GM12878 (cell line): ENCODE results near the gene TULP4. TPM values are rescaled to one million over a fixed set of nuclear protein-coding genes. Genes with fewer than 3 reads are reported as not detected.

Source experiments
- ATAC-seq: fragments of 200-7000 bp; cut with Tn5 transposase; 3 replicates; pipeline ENCODE4 v1.9.1; 2020; ENCODE audit warnings: mild to moderate bottlenecking, moderate library complexity
- BruUV-seq: library from RNA; stranded (reverse); fragments of 400-500 nt; replicated peaks from 2 replicates; lab custom pipeline; 2021; lab: Mats Ljungman, UMichigan
- CTCF ChIA-PET: fragments of 300-600 bp; sonication (Branson Sonifier 250); formaldehyde crosslinking; extraction: SDS; loops from one replicate; lab custom pipeline; 2021; ENCODE audit warnings: inconsistent platforms; lab: Yijun Ruan, JAX
- POLR2A ChIA-PET: fragments of 350-600 bp; formaldehyde crosslinking; extraction: SDS; loops from one replicate; lab custom pipeline; 2021; ENCODE audit warnings: inconsistent platforms; lab: Charles Lee
- RAD21 ChIA-PET: fragments of 300-600 bp; sonication (Branson Sonifier 250); formaldehyde crosslinking; loops from one replicate; lab custom pipeline; 2023; ENCODE audit warnings: antibody characterized with exemption; ENCODE audit not compliant: unreplicated experiment; lab: Charles Lee
- SMC1A ChIA-PET: fragments of 300-600 bp; sonication (Branson Sonifier 250); formaldehyde crosslinking; loops from one replicate; lab custom pipeline; 2023; ENCODE audit not compliant: unreplicated experiment, uncharacterized antibody; lab: Charles Lee
- DNase-seq: peaks from one replicate; pipeline ENCODE4 v3.0.0-alpha.2; 2011; ENCODE audit warnings: low read depth, low spot score
- FAIRE-seq: peaks from 3 replicates; lab custom pipeline; 2011; peaks lifted over from hg19 to GRCh38; lab: Jason Lieb, UNC
- H2AFZ ChIP-seq: 2 replicates; pipeline ENCODE4 v1.6.0; 2011; ENCODE audit warnings: low read depth, low read length, control low read depth; ENCODE audit not compliant: control insufficient read depth
- H3K27ac ChIP-seq: 2 replicates; pipeline ENCODE4 v1.5.1; 2011; ENCODE audit warnings: control low read depth; ENCODE audit not compliant: control insufficient read depth, insufficient read depth
- H3K27me3 ChIP-seq, 2 experiments: replicated peaks in 1 of 2; 2 replicates each; pipeline versions ENCODE4 v1.6.0 to v1.6.1; 2011; ENCODE audit warnings: low read length in 1 of 2; ENCODE audit not compliant: control insufficient read depth in 2 of 2, insufficient read depth in 2 of 2
- H3K36me3 ChIP-seq, 2 experiments: 2 replicates each; pipeline ENCODE4 v1.5.1; 2011; ENCODE audit warnings: low read length in 1 of 2; ENCODE audit not compliant: control insufficient read depth in 2 of 2, insufficient read depth in 2 of 2
- H3K4me1 ChIP-seq: 2 replicates; pipeline ENCODE4 v1.6.1; 2011; ENCODE audit warnings: mild to moderate bottlenecking, low read length, moderate library complexity, mixed read lengths; ENCODE audit not compliant: control insufficient read depth, insufficient read depth
- H3K4me2 ChIP-seq: 2 replicates; pipeline ENCODE4 v1.6.0; 2011; ENCODE audit warnings: control low read depth; ENCODE audit not compliant: control insufficient read depth, insufficient read depth
- H3K4me3 ChIP-seq: fragments of 200-600 bp; sonication (generic); 2 replicates; pipeline ENCODE4 v1.5.1; 2016
- H3K79me2 ChIP-seq: 2 replicates; pipeline ENCODE4 v1.6.0; 2011; ENCODE audit warnings: low read length; ENCODE audit not compliant: control insufficient read depth, insufficient read depth
- H3K9ac ChIP-seq: 2 replicates; pipeline ENCODE4 v1.8.0; 2011; ENCODE audit warnings: low read length, control low read depth, mixed read lengths; ENCODE audit not compliant: control insufficient read depth, insufficient read depth
- H3K9me3 ChIP-seq: replicated peaks from 3 replicates; pipeline ENCODE4 v1.5.1; 2011; ENCODE audit warnings: mild to moderate bottlenecking, low read length; ENCODE audit not compliant: control insufficient read depth, insufficient read depth
- H4K20me1 ChIP-seq: 2 replicates; pipeline ENCODE4 v1.6.0; 2011; ENCODE audit not compliant: control insufficient read depth, insufficient read depth
- CBFB ChIP-seq: IDR thresholded peaks from 2 replicates; pipeline ENCODE4 v1.6.1; 2016; ENCODE audit warnings: antibody characterized with exemption, low read depth
- LARP7 ChIP-seq: fragments of 450-650 bp; IDR thresholded peaks from 2 replicates; pipeline ENCODE4 v1.6.1; 2017; ENCODE audit warnings: mild to moderate bottlenecking
- NR2F1 ChIP-seq: fragments of 450-650 bp; conservative IDR thresholded peaks from 2 replicates; pipeline ENCODE4 v1.6.1; 2017; ENCODE audit warnings: mild to moderate bottlenecking
- POLR2A ChIP-seq: IDR thresholded peaks from 2 replicates; pipeline ENCODE4 v1.6.1; 2011; ENCODE audit warnings: low read depth, mild to moderate bottlenecking, low read length
- SMC3 ChIP-seq: IDR thresholded peaks from 2 replicates; pipeline ENCODE4 v1.6.1; 2011; ENCODE audit warnings: low read length, improper control_type of control experiment, borderline replicate concordance
- SP1 ChIP-seq: IDR thresholded peaks from one replicate; pipeline ENCODE4 v1.6.1; 2011; ENCODE audit warnings: low read depth, low read length
- SPI1 ChIP-seq: IDR thresholded peaks from 2 replicates; pipeline ENCODE4 v1.6.1; 2011; ENCODE audit warnings: low read depth, mild to moderate bottlenecking, low read length, moderate library complexity, borderline replicate concordance; ENCODE audit not compliant: insufficient read depth
- TBL1XR1 ChIP-seq: IDR thresholded peaks from 2 replicates; pipeline ENCODE4 v1.6.1; 2012; ENCODE audit warnings: low read depth, low read length, improper control_type of control experiment
- TCF3 ChIP-seq: IDR thresholded peaks from 2 replicates; pipeline ENCODE4 v1.6.1; 2012; ENCODE audit warnings: low read depth, mild to moderate bottlenecking, low read length, borderline replicate concordance; ENCODE audit not compliant: insufficient read depth
- ZSCAN29 ChIP-seq: fragments of 450-650 bp; IDR thresholded peaks from 2 replicates; pipeline ENCODE4 v1.6.1; 2017; ENCODE audit warnings: mild to moderate bottlenecking, moderate library complexity
- WGBS: methylation state at CpG from one replicate; pipeline ENCODE4 v1.1.6; 2016; ENCODE audit warnings: low lambda C conversion rate; ENCODE audit not compliant: insufficient replicate concordance, insufficient coverage; ENCODE audit errors: missing lambda C conversion rate; 5-methylcytosine and 5-hydroxymethylcytosine counted together
- in situ Hi-C: fragments of 300-500 bp; cut with MboI; formaldehyde crosslinking; loops from 9 replicates; pipeline ENCODE4 v1.14.3; 2018; ENCODE audit warnings: mixed read lengths
- intact Hi-C: fragments of 100-400 bp; cut with micrococcal nuclease; formaldehyde crosslinking; loops from one replicate; pipeline ENCODE4 v1.14.2; 2022; ENCODE audit not compliant: unreplicated experiment
- polyA plus RNA-seq, 11 experiments: library from polyadenylated mRNA; depleted of rRNA in 4 of 11; unstranded in 6 of 11; stranded (reverse) in 5 of 11; fragments of >200 nt; fragmentation: Nextera tagmentation in 4 of 11; fragmentation: Illumina TruSeq in 1 of 11; extraction: Ambion mirVana in 4 of 11; extraction: Trizol in 1 of 11; gene quantifications; 1 replicate in 1 of 11; 2 replicates in 10 of 11; pipeline versions ENCODE4 v1.2.1 to v1.2.3, GENCODE V29; 2011 to 2016; ENCODE audit warnings: inconsistent platforms in 2 of 11, missing spikeins in 2 of 11, low read depth in 1 of 11
- total RNA-seq, 4 experiments: library from RNA; depleted of rRNA in 3 of 4; stranded (reverse); fragments of >200 nt in 3 of 4; fragmentation: Illumina TruSeq in 1 of 4; extraction: Trizol in 1 of 4; gene quantifications; 2 replicates each; pipeline versions ENCODE4 v1.2.1 to v1.2.3, GENCODE V29; 2013 to 2021
- TF ChIP-seq, protein P1 (sequence below): IDR thresholded peaks from 2 replicates; pipeline ENCODE4 v1.6.1; 2012; ENCODE audit warnings: low read depth, low read length, improper control_type of control experiment
- TF ChIP-seq, protein P2 (sequence below): fragments of 450-650 bp; IDR thresholded peaks from 2 replicates; pipeline ENCODE4 v1.6.1; 2017; ENCODE audit warnings: mild to moderate bottlenecking, moderate library complexity

TULP4 gene
- total and polyA plus RNA-seq, 10 of the 15 experiments (the other 5 are each of a cell fraction or from before 2014, with no cell fraction given): 0.73 to 31.8 (median 14.0) TPM

DNA sequence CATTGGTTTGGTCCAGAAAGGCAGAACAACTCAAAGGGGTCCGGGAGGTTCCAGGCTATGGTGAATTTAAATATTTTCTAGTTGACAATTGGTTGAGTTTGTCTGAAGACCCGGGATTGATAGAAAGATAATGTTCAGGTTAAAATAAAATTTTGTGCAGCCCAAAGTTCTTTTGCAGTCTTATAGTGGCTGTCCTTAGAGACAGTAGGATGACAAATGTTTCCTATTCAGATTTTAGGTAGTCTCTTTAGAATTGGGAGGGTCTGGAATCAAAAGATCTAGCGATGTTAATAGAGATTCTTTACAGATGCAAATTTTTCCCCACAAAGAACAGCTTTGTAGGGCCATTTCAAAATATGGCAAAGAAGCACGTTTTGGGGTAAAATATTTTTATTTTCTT, 109.1 kb downstream of the TULP4 start:
- SMC1A ChIA-PET: no interaction called here
- no peak overlapping the region for H2AFZ ChIP-seq
- BruUV-seq: no TSS peak
- no peaks in the 10 kb centered on the region for H3K27me3 ChIP-seq
- in situ Hi-C loops: no loop called here
- no peaks in the 10 kb centered on the region for H4K20me1 ChIP-seq
- FAIRE-seq (no peak), ATAC-seq (no peak), DNase-seq (no peak)
- intact Hi-C loops: no loop called here
- no peak overlapping the region for H3K9ac ChIP-seq
- H3K27ac ChIP-seq: no peak overlapping the region
- CTCF ChIA-PET: no interaction called here
- no peaks in the 10 kb centered on the region; a peak in 1 of 4 replicates for H3K36me3 ChIP-seq
- H3K9me3 ChIP-seq: no peaks in the 10 kb centered on the region; the same call in 1 of the 3 replicates
- RAD21 ChIA-PET: no interaction called here
- POLR2A ChIA-PET: no interaction called here
- no peak overlapping the region for H3K4me3 ChIP-seq
- no peaks in the 10 kb centered on the region for H3K4me1 ChIP-seq
- TF ChIP-seq SP1 (no peak), CBFB (no peak), ZSCAN29 (no peak), LARP7 (no peak), TBL1XR1 (no peak), TCF3 (no peak)
- TF ChIP-seq, all 136 proteins: peak for 0
- no peak overlapping the region for H3K4me2 ChIP-seq
- whole genome bisulfite sequencing: 100% methylated on average over 4 of the region's 4 CpGs
- H3K79me2 ChIP-seq: no peaks in the 10 kb centered on the region

DNA sequence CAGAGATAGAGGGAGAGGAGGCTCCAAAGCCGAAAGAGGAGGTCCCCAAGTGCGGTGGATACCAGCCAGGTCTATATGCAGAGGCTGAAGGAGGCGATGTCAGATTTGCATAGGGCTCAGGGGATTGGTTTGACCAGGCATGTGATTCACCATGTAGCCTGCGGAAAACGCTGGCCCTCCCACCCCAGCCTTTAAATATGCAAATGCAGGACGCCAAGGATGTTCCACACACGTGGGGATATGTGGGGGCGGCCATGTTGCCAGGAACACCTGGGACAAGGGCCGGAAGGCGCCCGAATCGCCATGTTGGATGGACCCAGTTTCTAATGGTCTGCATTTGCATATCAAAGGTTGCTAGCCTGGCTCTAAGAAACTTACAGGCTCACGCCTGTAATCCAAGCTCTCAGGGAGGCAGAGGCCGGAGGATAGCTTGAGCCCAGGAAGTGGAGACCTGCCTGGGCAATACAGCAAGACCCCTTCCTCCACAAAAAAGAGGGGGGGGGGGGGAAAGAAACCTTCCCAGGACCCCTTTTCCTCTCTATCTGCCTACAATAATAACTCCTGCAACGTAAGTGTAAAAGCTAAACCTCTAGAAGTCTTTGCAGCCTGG, 110.5 kb downstream of the TULP4 start:
- WGBS: 87% methylated on average over 14 of the region's 15 CpGs
- intact Hi-C loops (no loop called here), in situ Hi-C loops (no loop called here)
- no peak for FAIRE-seq
- Histone ChIP-seq H3K27ac (no peak overlapping the region), H3K4me1 (no peaks in the 10 kb centered on the region), H3K79me2 (no peaks in the 10 kb centered on the region), H3K27me3 (no peaks in the 10 kb centered on the region), H3K36me3 (no peaks in the 10 kb centered on the region), H4K20me1 (no peaks in the 10 kb centered on the region), H3K4me2 (no peak overlapping the region), H3K4me3 (no peak overlapping the region), H2AFZ (no peak overlapping the region), H3K9me3 (no peaks in the 10 kb centered on the region; the same call in 1 of the 3 replicates), H3K9ac (no peak overlapping the region)
- no peak for DNase-seq
- ChIA-PET POLR2A (interaction anchor here (0.6 kb wide), 1 partner anchor 55 kb away, joined by 4 read pairs; no protein-coding TSS in a partner anchor), RAD21 (interaction anchor here (0.6 kb wide), 1 partner anchor 151 kb away, joined by 3 read pairs; no protein-coding TSS in a partner anchor), CTCF (interaction anchor here (0.7 kb wide), 1 partner anchor 20 kb away, joined by 3 read pairs; no protein-coding TSS in a partner anchor), SMC1A (no interaction called here)
- no TSS peak for BruUV-seq
- no peak for ATAC-seq
- TF ChIP-seq SMC3 (no peak), POLR2A (no peak), NR2F1 (no peak), SPI1 (no peak)
- TF ChIP-seq, protein P1, sequence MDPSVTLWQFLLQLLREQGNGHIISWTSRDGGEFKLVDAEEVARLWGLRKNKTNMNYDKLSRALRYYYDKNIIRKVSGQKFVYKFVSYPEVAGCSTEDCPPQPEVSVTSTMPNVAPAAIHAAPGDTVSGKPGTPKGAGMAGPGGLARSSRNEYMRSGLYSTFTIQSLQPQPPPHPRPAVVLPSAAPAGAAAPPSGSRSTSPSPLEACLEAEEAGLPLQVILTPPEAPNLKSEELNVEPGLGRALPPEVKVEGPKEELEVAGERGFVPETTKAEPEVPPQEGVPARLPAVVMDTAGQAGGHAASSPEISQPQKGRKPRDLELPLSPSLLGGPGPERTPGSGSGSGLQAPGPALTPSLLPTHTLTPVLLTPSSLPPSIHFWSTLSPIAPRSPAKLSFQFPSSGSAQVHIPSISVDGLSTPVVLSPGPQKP: no peak
- TF ChIP-seq, protein P2, sequence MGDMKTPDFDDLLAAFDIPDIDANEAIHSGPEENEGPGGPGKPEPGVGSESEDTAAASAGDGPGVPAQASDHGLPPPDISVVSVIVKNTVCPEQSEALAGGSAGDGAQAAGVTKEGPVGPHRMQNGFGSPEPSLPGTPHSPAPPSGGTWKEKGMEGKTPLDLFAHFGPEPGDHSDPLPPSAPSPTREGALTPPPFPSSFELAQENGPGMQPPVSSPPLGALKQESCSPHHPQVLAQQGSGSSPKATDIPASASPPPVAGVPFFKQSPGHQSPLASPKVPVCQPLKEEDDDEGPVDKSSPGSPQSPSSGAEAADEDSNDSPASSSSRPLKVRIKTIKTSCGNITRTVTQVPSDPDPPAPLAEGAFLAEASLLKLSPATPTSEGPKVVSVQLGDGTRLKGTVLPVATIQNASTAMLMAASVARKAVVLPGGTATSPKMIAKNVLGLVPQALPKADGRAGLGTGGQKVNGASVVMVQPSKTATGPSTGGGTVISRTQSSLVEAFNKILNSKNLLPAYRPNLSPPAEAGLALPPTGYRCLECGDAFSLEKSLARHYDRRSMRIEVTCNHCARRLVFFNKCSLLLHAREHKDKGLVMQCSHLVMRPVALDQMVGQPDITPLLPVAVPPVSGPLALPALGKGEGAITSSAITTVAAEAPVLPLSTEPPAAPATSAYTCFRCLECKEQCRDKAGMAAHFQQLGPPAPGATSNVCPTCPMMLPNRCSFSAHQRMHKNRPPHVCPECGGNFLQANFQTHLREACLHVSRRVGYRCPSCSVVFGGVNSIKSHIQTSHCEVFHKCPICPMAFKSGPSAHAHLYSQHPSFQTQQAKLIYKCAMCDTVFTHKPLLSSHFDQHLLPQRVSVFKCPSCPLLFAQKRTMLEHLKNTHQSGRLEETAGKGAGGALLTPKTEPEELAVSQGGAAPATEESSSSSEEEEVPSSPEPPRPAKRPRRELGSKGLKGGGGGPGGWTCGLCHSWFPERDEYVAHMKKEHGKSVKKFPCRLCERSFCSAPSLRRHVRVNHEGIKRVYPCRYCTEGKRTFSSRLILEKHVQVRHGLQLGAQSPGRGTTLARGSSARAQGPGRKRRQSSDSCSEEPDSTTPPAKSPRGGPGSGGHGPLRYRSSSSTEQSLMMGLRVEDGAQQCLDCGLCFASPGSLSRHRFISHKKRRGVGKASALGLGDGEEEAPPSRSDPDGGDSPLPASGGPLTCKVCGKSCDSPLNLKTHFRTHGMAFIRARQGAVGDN: no peak
